Measurements from ENCODE around the gene SRP72.

DNA sequence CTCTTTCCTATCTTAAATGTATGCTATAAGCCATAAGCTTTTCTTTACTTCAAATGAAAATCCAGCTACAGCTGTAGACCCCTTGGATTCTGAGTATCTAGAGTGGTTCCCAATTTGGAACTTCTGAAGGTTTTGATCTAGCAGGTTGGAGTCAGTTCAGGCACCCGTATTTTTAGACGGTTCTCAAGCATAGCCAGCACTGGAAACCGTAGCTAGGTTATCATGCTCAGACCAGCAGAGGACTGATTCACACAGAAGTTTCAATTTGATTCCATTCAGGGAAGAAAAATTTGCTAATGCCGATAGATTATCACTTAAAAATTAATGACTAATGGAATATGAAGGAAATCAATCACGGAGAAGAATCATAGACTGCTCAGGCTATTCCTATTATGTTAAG, 43.2 kb upstream of the SRP72 start:
- TF ChIP-seq CTCF (IDR thresholded peaks at IDR 0.05; ENCODE audit: extremely low read depth in 1 of 2, insufficient read depth in 1 of 2, low read depth in 1 of 2, low read length in 2 of 2) (no peak), POLR2AphosphoS5 (IDR thresholded peaks at IDR 0.05; ENCODE audit: insufficient read depth, low read depth, low read length) (no peak), EZH2 (IDR thresholded peaks at IDR 0.05; ENCODE audit: borderline replicate concordance, low read depth, low read length, severe bottlenecking) (no peak), POLR2A (IDR thresholded peaks at IDR 0.05; ENCODE audit: low read depth, low read length) (no peak), MAX (IDR thresholded peaks at IDR 0.05; ENCODE audit: insufficient read depth, insufficient read length) (no peak), MYC (IDR thresholded peaks at IDR 0.05; ENCODE audit: low read depth, low read length) (no peak), JUN (IDR thresholded peaks at IDR 0.05; ENCODE audit: borderline replicate concordance, insufficient read depth, insufficient read length, low read depth) (no peak), FOS (IDR thresholded peaks at IDR 0.05; ENCODE audit: borderline replicate concordance, insufficient read depth, low read length) (no peak)

All from endothelial cell of umbilical vein (primary cell).